GM12875 (cell line): ENCODE data around the gene UNKL.

Experiments
- H3K4me3 ChIP-seq: one replicate; pipeline ENCODE4 v1.5.1; 2011; ENCODE audit warnings: low read depth, low read length, control low read depth
- TF ChIP-seq, protein P1 (sequence below): IDR thresholded peaks from 2 replicates; pipeline ENCODE4 v1.5.1; 2011; ENCODE audit warnings: low read depth, mild to moderate bottlenecking, control low read depth, inconsistent platforms, low read length, moderate library complexity, borderline replicate concordance; ENCODE audit not compliant: insufficient read depth

Gene UNKL

DNA sequence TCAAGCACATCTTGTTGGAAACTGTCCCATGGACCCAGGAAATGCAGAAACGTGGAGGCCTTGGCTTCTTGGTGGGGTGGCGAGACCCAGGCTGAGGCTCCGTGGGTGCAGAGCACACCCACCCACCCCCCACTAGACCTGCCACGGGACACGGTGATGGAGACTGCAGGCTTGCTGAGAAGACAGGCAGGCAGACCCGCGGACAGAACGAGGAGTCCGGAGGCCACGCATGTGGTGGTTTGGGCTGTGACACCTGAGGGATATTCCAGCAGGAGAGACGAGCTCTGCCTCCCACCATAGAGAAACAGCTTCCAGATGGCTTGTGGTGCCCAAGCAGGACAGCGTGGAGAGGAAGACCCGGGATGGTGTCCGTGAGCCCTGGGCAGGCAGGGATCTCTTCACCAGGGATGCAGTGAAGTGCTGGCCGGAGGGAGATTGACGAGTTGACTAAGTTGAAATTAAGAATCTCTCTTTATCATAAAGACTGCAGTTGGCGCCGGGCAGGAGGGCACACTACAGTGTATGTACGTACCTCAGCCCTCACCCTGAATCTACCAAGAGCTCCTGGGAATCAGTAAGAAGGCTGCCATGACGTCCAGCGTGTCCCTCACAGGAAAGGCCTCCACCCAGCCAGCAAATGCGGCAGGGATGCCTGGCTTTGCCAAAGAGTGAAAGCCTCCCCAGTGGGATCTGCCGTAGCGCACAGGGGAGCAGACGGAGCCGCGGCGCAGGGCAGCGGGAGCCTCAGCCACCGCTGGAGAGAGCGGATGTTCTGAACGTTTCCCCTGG is 96.8 kb downstream of the UNKL start:
- no peak overlapping the region for H3K4me3 ChIP-seq
- TF ChIP-seq, protein P1, sequence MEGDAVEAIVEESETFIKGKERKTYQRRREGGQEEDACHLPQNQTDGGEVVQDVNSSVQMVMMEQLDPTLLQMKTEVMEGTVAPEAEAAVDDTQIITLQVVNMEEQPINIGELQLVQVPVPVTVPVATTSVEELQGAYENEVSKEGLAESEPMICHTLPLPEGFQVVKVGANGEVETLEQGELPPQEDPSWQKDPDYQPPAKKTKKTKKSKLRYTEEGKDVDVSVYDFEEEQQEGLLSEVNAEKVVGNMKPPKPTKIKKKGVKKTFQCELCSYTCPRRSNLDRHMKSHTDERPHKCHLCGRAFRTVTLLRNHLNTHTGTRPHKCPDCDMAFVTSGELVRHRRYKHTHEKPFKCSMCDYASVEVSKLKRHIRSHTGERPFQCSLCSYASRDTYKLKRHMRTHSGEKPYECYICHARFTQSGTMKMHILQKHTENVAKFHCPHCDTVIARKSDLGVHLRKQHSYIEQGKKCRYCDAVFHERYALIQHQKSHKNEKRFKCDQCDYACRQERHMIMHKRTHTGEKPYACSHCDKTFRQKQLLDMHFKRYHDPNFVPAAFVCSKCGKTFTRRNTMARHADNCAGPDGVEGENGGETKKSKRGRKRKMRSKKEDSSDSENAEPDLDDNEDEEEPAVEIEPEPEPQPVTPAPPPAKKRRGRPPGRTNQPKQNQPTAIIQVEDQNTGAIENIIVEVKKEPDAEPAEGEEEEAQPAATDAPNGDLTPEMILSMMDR: no peak

GRCh38 chr16:1316033-1316405 is 98.5 kb downstream of the UNKL start:
- TF ChIP-seq, protein P1: no peak
- H3K4me3 ChIP-seq: no peak overlapping the region

- H3K4me3 ChIP-seq: no peak overlapping the region
- TF ChIP-seq, protein P1: no peak
Observed at GRCh38 chr16:1315081-1316032, 99.1 kb downstream of the UNKL start.

- TF ChIP-seq, protein P1: no peak
- H3K4me3 ChIP-seq: no peak overlapping the region
Observed at GRCh38 chr16:1314399-1315068, 100.0 kb downstream of the UNKL start.

- TF ChIP-seq, protein P1: no peak
- no peak overlapping the region for H3K4me3 ChIP-seq
Observed at GRCh38 chr16:1313721-1314369, 100.7 kb downstream of the UNKL start.
